ENCODE data around the gene NOS3. TPM values are rescaled to one million over a fixed set of nuclear protein-coding genes. Genes with fewer than 3 reads are reported as not detected.

NOS3 gene
- polyA plus RNA-seq, 1 donor from 2014 or later: not detected

DNA sequence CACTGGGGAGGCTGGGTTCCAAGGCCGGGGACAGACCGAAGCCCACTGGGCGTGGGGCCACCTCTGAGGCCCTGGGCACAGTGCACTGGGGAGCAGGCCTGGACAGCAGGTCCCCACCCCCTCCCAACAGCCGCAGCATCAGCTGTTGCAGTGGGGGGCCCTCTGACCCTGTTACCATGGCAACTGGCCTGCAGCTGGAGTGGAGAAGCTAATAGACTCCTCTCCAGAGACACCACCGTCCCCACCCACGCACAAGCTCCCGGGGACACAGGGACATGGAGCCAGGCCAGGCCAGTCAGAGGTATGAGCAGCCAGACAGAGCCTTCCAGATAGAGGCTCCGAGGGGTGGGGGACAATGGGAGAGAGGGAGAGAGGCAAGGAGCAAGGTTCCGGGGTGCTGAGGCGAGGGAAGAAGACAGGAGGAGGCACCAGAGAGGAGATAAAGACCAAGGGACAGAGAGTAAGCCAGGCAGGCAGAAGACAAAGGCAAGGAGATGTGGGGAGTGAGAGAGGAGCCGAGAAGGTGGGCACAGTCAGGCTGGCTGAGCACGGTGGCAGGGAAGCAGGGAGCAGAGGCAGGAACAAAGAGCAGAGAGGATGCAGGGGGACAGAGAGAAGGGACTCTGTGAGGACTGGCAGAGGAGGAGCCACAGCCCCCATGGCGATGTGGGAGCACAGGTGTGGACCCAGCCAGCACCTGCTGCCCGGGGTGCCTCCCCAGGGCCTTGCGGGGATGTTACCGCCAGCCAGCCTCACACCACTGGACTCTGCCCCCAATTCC lies 19.4 kb upstream of the NOS3 start:
- Histone ChIP-seq H3K4me3 (ENCODE audit: low read length) (peak overlapping the region; percentile 55), H2AFZ (ENCODE audit: low read depth, low read length) (peak overlapping the region; percentile 31), H3K27me3 (ENCODE audit: insufficient read depth, low read depth, low read length) (no peaks in the 10 kb centered on the region), H4K20me1 (ENCODE audit: insufficient read depth) (no peaks in the 10 kb centered on the region), H3K9me2 (ENCODE audit: insufficient read depth, low read length) (no peaks in the 10 kb centered on the region), H3K4me2 (ENCODE audit: low read length) (peak overlapping the region; percentile 62), H3K9me3 (ENCODE audit: low read length) (no peaks in the 10 kb centered on the region), H3K36me3 (ENCODE audit: insufficient read depth, low read length) (no peaks in the 10 kb centered on the region), H3F3A (ENCODE audit: insufficient read depth, low read length, poor library complexity, severe bottlenecking) (no peaks in the 10 kb centered on the region), H3K9ac (ENCODE audit: low read length) (peak overlapping the region; percentile 73), H3K79me2 (replicated peaks; ENCODE audit: insufficient read depth, low read length) (peaks cover 47% of the 10 kb centered on the region), H3K27ac (ENCODE audit: low read length) (peak overlapping the region; percentile 82)
- no peak for TF ChIP-seq RAD21 (conservative IDR thresholded peaks at IDR 0.05)
- no peak for TF ChIP-seq EZH2 (IDR thresholded peaks at IDR 0.05; ENCODE audit: borderline replicate concordance, insufficient read depth, low read length, poor library complexity, severe bottlenecking)
- TF ChIP-seq POLR2AphosphoS5 (IDR thresholded peaks at IDR 0.05): peak; percentile 56
- TF ChIP-seq CTCF (IDR thresholded peaks at IDR 0.05; ENCODE audit: poor library complexity, severe bottlenecking): no peak
- no peak for TF ChIP-seq SMC3 (conservative IDR thresholded peaks at IDR 0.05; ENCODE audit: poor library complexity)
- TF ChIP-seq TAF1 (IDR thresholded peaks at IDR 0.05; ENCODE audit: low read depth): no peak

GRCh38 chr7:150972023-150972468 lies 18.8 kb upstream of the NOS3 start:
- H3F3A ChIP-seq (ENCODE audit: insufficient read depth, low read length, poor library complexity, severe bottlenecking): no peaks in the 10 kb centered on the region
- H3K36me3 ChIP-seq (ENCODE audit: insufficient read depth, low read length): no peaks in the 10 kb centered on the region
- peak overlapping the region; percentile 62 for H3K4me2 ChIP-seq (ENCODE audit: low read length)
- no peaks in the 10 kb centered on the region for H3K9me3 ChIP-seq (ENCODE audit: low read length)
- no peaks in the 10 kb centered on the region for H4K20me1 ChIP-seq (ENCODE audit: insufficient read depth)
- peaks cover 53% of the 10 kb centered on the region for H3K79me2 ChIP-seq (replicated peaks; ENCODE audit: insufficient read depth, low read length)
- no peak for TF ChIP-seq EZH2 (IDR thresholded peaks at IDR 0.05; ENCODE audit: borderline replicate concordance, insufficient read depth, low read length, poor library complexity, severe bottlenecking)
- no peak for TF ChIP-seq RAD21 (conservative IDR thresholded peaks at IDR 0.05)
- TF ChIP-seq CTCF (IDR thresholded peaks at IDR 0.05; ENCODE audit: poor library complexity, severe bottlenecking): no peak
- no peak for TF ChIP-seq EP300 (conservative IDR thresholded peaks at IDR 0.05; ENCODE audit: poor library complexity, severe bottlenecking)
- no peak for TF ChIP-seq MXI1 (conservative IDR thresholded peaks at IDR 0.05; ENCODE audit: poor library complexity, severe bottlenecking)
- TF ChIP-seq REST (IDR thresholded peaks at IDR 0.05; ENCODE audit: borderline replicate concordance): no peak
- no peak for TF ChIP-seq POLR2AphosphoS5 (IDR thresholded peaks at IDR 0.05)
- no peak for TF ChIP-seq SMC3 (conservative IDR thresholded peaks at IDR 0.05; ENCODE audit: poor library complexity)
- TF ChIP-seq TAF1 (IDR thresholded peaks at IDR 0.05; ENCODE audit: low read depth): no peak
- H3K4me3 ChIP-seq (ENCODE audit: low read length): peak overlapping the region; percentile 55
- H3K27me3 ChIP-seq (ENCODE audit: insufficient read depth, low read depth, low read length): no peaks in the 10 kb centered on the region
- no peaks in the 10 kb centered on the region for H3K9me2 ChIP-seq (ENCODE audit: insufficient read depth, low read length)
- H3K9ac ChIP-seq (ENCODE audit: low read length): peak overlapping the region; percentile 73
- H3K27ac ChIP-seq (ENCODE audit: low read length): peak overlapping the region; percentile 82
- H2AFZ ChIP-seq (ENCODE audit: low read depth, low read length): peak overlapping the region; percentile 31
